IMR-90 (cell line): ENCODE results near the gene DSE. TPM values are rescaled to one million over a fixed set of nuclear protein-coding genes. Genes with fewer than 3 reads are reported as not detected.
A peak's percentile ranks its signal among the peaks of the same experiment; 100 is the strongest.

Experiments used
- ATAC-seq: fragments of 200-7000 bp; cut with Tn5 transposase; 2 replicates; pipeline ENCODE4 v1.9.1; 2020; ENCODE audit warnings: low read depth, mild to moderate bottlenecking, moderate library complexity
- BruUV-seq: library from RNA; stranded (reverse); fragments of 400-500 nt; replicated peaks from 2 replicates; lab custom pipeline; 2021; lab: Mats Ljungman, UMichigan
- CTCF ChIA-PET: fragments of 300-600 bp; formaldehyde crosslinking; extraction: SDS; loops from one replicate; lab custom pipeline; 2021; ENCODE audit warnings: antibody characterized with exemption; lab: Yijun Ruan, JAX
- POLR2A ChIA-PET: fragments of 300-600 bp; sonication (Branson Sonifier 250); formaldehyde crosslinking; loops from one replicate; lab custom pipeline; 2022; ENCODE audit warnings: antibody characterized with exemption; ENCODE audit not compliant: unreplicated experiment; lab: Charles Lee
- DNase-seq: peaks from one replicate; pipeline ENCODE4 v3.0.0; 2013
- H2AFZ ChIP-seq: replicated peaks from 2 replicates; pipeline ENCODE3; 2013; ENCODE audit warnings: low read length, mild to moderate bottlenecking; ENCODE audit not compliant: poor library complexity
- H2AK5ac ChIP-seq: 2 replicates; pipeline ENCODE4 v1.6.1; 2013; ENCODE audit warnings: low read depth, low read length, inconsistent platforms
- H2AK9ac ChIP-seq: replicated peaks from 2 replicates; pipeline ENCODE3; 2013; ENCODE audit warnings: mild to moderate bottlenecking, low read depth, low read length, moderate library complexity; ENCODE audit not compliant: poor library complexity
- H2BK120ac ChIP-seq: 2 replicates; pipeline ENCODE4 v1.6.1; 2013; ENCODE audit warnings: low read depth, low read length, inconsistent platforms
- H2BK15ac ChIP-seq: 3 replicates; pipeline ENCODE4 v1.6.1; 2013; ENCODE audit warnings: low read depth, low read length, inconsistent platforms
- H2BK20ac ChIP-seq: 2 replicates; pipeline ENCODE4 v1.6.1; 2013; ENCODE audit warnings: low read depth, mild to moderate bottlenecking, inconsistent platforms, low read length, moderate library complexity
- H2BK5ac ChIP-seq: 2 replicates; pipeline ENCODE4 v1.6.1; 2013; ENCODE audit warnings: mild to moderate bottlenecking, low read depth, low read length, inconsistent platforms; ENCODE audit not compliant: poor library complexity, severe bottlenecking
- H3K14ac ChIP-seq: replicated peaks from 2 replicates; pipeline ENCODE4 v1.6.1; 2013; ENCODE audit warnings: low read depth, low read length, inconsistent platforms
- H3K18ac ChIP-seq: 2 replicates; pipeline ENCODE4 v1.6.1; 2013; ENCODE audit warnings: low read depth, low read length, control low read depth
- H3K23ac ChIP-seq: 2 replicates; pipeline ENCODE4 v1.6.1; 2013; ENCODE audit warnings: low read depth, low read length, inconsistent platforms
- H3K27ac ChIP-seq: 2 replicates; pipeline ENCODE4 v1.5.1; 2013; ENCODE audit warnings: mild to moderate bottlenecking, control low read depth, low read length; ENCODE audit not compliant: insufficient read depth
- H3K27me3 ChIP-seq: 2 replicates; pipeline ENCODE4 v1.6.1; 2013; ENCODE audit warnings: low read length; ENCODE audit not compliant: control insufficient read depth, insufficient read depth
- H3K36me3 ChIP-seq: 2 replicates; pipeline ENCODE4 v1.6.1; 2013; ENCODE audit warnings: low read length, mixed read lengths; ENCODE audit not compliant: control insufficient read depth, insufficient read depth
- H3K4ac ChIP-seq: 2 replicates; pipeline ENCODE4 v1.6.1; 2013; ENCODE audit warnings: low read depth, low read length, inconsistent platforms
- H3K4me1 ChIP-seq: 2 replicates; pipeline ENCODE4 v1.6.1; 2013; ENCODE audit warnings: low read length, mixed read lengths; ENCODE audit not compliant: control insufficient read depth, insufficient read depth
- H3K4me2 ChIP-seq: 2 replicates; pipeline ENCODE4 v1.6.1; 2013; ENCODE audit warnings: low read depth, mild to moderate bottlenecking, control low read depth, low read length, moderate library complexity
- H3K4me3 ChIP-seq: 2 replicates; pipeline ENCODE4 v1.5.1; 2013; ENCODE audit warnings: low read depth, mild to moderate bottlenecking, control low read depth, low read length, moderate library complexity; ENCODE audit not compliant: insufficient read depth
- H3K56ac ChIP-seq: 2 replicates; pipeline ENCODE4 v1.6.1; 2013; ENCODE audit warnings: low read length, inconsistent platforms; ENCODE audit not compliant: insufficient read depth; ENCODE audit errors: extremely low read depth
- H3K79me1 ChIP-seq, 2 experiments: 2 replicates each; pipeline ENCODE4 v1.6.1; 2013; ENCODE audit warnings: low read length in 2 of 2, inconsistent platforms in 1 of 2, low read depth in 1 of 2
- H3K9ac ChIP-seq: 2 replicates; pipeline ENCODE4 v1.6.1; 2013; ENCODE audit warnings: low read depth, low read length, control low read depth
- H3K9me1 ChIP-seq: 2 replicates; pipeline ENCODE4 v1.6.1; 2013; ENCODE audit warnings: low read length, inconsistent platforms; ENCODE audit not compliant: insufficient read depth
- H3K9me3 ChIP-seq: 2 replicates; pipeline ENCODE4 v1.6.1; 2013; ENCODE audit warnings: low read length; ENCODE audit not compliant: control insufficient read depth, insufficient read depth
- H4K20me1 ChIP-seq: 2 replicates; pipeline ENCODE4 v1.6.1; 2013; ENCODE audit warnings: low read length, inconsistent platforms; ENCODE audit not compliant: insufficient read depth
- H4K5ac ChIP-seq: 2 replicates; pipeline ENCODE4 v1.6.1; 2013; ENCODE audit warnings: mild to moderate bottlenecking, low read depth, low read length, control low read depth
- H4K8ac ChIP-seq, 2 experiments: 2 replicates each; pipeline ENCODE4 v1.6.1; 2013; ENCODE audit warnings: low read depth in 2 of 2, low read length in 2 of 2, control low read depth in 1 of 2, inconsistent platforms in 1 of 2
- H4K91ac ChIP-seq: 2 replicates; pipeline ENCODE4 v1.6.1; 2013; ENCODE audit warnings: low read depth, low read length, inconsistent platforms; ENCODE audit not compliant: insufficient read depth
- BHLHE40 ChIP-seq: fragments of 150-350 bp; IDR thresholded peaks from 2 replicates; pipeline ENCODE4 v1.6.1; 2016; ENCODE audit warnings: mild to moderate bottlenecking, low read depth, low read length
- CEBPB ChIP-seq: IDR thresholded peaks from 2 replicates; pipeline ENCODE4 v1.6.1; 2012; ENCODE audit warnings: low read depth, low read length, improper control_type of control experiment
- CHD1 ChIP-seq: IDR thresholded peaks from 2 replicates; pipeline ENCODE4 v1.6.1; 2012; ENCODE audit warnings: low read depth, low read length, improper control_type of control experiment
- CTCF ChIP-seq: conservative IDR thresholded peaks from 2 replicates; pipeline ENCODE4 v1.5.1; 2012; ENCODE audit warnings: mild to moderate bottlenecking, low read depth, low read length, improper control_type of control experiment
- ELK1 ChIP-seq: fragments of 150-350 bp; IDR thresholded peaks from 2 replicates; pipeline ENCODE4 v1.6.1; 2016; ENCODE audit warnings: low read depth, mild to moderate bottlenecking, low read length, moderate library complexity, borderline replicate concordance
- MAZ ChIP-seq: IDR thresholded peaks from 2 replicates; pipeline ENCODE4 v1.6.1; 2012; ENCODE audit warnings: low read depth, mild to moderate bottlenecking, low read length, improper control_type of control experiment, moderate library complexity, borderline replicate concordance
- MXI1 ChIP-seq: IDR thresholded peaks from 2 replicates; pipeline ENCODE4 v1.6.1; 2012; ENCODE audit warnings: low read depth, mild to moderate bottlenecking, low read length, moderate library complexity, borderline replicate concordance
- NFE2L2 ChIP-seq: fragments of 150-350 bp; IDR thresholded peaks from 2 replicates; pipeline ENCODE4 v1.6.1; 2016; ENCODE audit warnings: low read depth, mild to moderate bottlenecking, low read length
- RAD21 ChIP-seq: IDR thresholded peaks from 2 replicates; pipeline ENCODE4 v1.6.1; 2012; ENCODE audit warnings: low read length, improper control_type of control experiment
- RFX5 ChIP-seq: IDR thresholded peaks from 2 replicates; pipeline ENCODE4 v1.8.0; 2012; ENCODE audit warnings: low read depth, mild to moderate bottlenecking, low read length, moderate library complexity
- SMC3 ChIP-seq: fragments of 150-350 bp; IDR thresholded peaks from 2 replicates; pipeline ENCODE4 v1.6.1; 2016; ENCODE audit warnings: low read depth, mild to moderate bottlenecking, antibody characterized with exemption, low read length, moderate library complexity
- WGBS, 2 experiments: methylation state at CpG; one replicate each; pipeline versions ENCODE4 v1.1.5 to v1.1.7; 2013; ENCODE audit warnings: missing lambda C conversion rate in 2 of 2; ENCODE audit not compliant: insufficient read length in 1 of 2; ENCODE audit errors: extremely low coverage in 2 of 2; 5-methylcytosine and 5-hydroxymethylcytosine counted together
- dilution Hi-C: fragments of 300-500 bp; cut with HindIII; formaldehyde crosslinking; loops from one replicate; pipeline ENCODE4 v1.14.3; 2018; ENCODE audit warnings: low sequenced_read_pairs; ENCODE audit not compliant: unreplicated experiment
- in situ Hi-C: fragments of 300-500 bp; cut with MboI; formaldehyde crosslinking; loops from 3 replicates; pipeline ENCODE4 v1.14.3; 2019; ENCODE audit warnings: low sequenced_read_pairs, inconsistent platforms, mixed read lengths
- intact Hi-C: fragments of 100-400 bp; cut with micrococcal nuclease; formaldehyde crosslinking; loops from 2 replicates; pipeline ENCODE4 v1.10.0; 2022
- polyA plus RNA-seq, 3 experiments: library from polyadenylated mRNA; depleted of rRNA; stranded (reverse); fragments of >200 nt; gene quantifications; 2 replicates each; pipeline ENCODE4 v1.2.3, GENCODE V29; 2012; ENCODE audit warnings: low replicate concordance in 1 of 3
- total RNA-seq: library from RNA; depleted of rRNA; stranded (reverse); fragments of >200 nt; gene quantifications from 2 replicates; pipeline ENCODE4 v1.2.3, GENCODE V29; 2012

The DSE gene
- total and polyA plus RNA-seq, 2 of the 4 experiments (the other 2 are of a cell fraction) = 48.0 to 154 TPM

DNA sequence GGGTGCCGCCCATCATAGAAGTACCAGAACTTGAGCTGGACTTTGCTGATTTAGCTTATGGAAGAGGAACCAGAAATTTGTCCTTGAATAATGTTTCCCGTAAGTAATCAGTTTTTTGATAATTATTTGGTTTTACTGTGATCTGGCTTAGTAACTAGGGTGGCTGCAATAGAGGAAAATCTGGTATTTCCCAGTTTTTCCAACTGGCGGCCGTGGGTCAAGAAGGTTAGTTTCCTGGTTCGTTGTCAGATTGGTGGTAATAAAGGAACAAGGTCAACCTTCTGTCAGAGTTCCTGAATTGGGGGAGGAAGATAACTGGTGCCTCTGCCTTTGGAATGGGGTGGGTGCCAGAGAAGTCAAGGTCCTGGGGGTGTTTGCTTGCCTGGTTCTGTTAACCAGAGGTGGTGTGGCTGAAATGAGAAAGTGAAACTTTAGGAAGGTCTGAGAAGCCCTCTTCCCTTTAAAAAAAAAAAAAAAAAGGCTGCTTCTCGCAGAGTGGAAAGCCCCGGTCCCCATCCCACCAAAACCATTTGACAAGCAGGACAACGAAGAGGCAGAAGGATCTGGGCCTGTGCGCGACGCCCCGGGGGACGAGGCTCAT is 90.7 kb downstream of the DSE start, which contains the start of gene CALHM6 (continued):
- TF ChIP-seq BHLHE40 = no peak

DNA sequence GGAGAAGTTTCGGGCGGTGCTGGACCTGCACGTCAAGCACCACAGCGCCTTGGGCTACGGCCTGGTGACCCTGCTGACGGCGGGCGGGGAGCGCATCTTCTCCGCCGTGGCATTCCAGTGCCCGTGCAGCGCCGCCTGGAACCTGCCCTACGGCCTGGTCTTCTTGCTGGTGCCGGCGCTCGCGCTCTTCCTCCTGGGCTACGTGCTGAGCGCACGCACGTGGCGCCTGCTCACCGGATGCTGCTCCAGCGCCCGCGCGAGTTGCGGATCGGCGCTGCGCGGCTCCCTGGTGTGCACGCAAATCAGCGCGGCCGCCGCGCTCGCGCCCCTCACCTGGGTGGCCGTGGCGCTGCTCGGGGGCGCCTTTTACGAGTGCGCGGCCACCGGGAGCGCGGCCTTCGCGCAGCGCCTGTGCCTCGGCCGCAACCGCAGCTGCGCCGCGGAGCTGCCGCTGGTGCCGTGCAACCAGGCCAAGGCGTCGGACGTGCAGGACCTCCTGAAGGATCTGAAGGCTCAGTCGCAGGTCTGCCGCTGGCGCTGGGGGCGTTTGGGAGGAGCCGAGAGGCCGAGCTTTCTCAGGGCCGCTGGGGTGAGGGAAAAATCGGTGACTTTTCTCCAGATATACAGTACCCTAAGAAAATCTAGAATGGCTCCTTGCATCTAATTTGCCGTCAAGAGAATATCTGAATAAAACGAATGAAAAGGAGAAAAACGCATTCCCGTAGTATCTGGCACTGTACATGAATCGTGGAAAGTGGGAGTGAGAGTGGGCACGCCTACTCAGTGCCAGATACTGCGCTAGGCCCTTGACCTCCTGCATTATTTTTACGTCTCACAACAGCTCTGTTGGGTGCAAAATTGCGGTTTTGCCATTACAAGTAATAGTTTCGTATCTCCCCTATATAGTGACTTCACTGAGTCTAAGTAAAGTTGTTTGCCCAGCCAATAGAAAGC is 91.5 kb downstream of the DSE start:
- no TSS peak for BruUV-seq
- CTCF ChIA-PET = no interaction called here
- Histone ChIP-seq H4K5ac (no peak overlapping the region), H3K4ac (peak overlapping the region; percentile 5; the same call in 1 of the 2 replicates), H2BK15ac (no peak overlapping the region), H2BK20ac (no peak overlapping the region), H3K23ac (0 out of 2 replicates have a peak overlapping the region, but pooled peaks have one; percentile 42), H3K79me1 (no peaks in the 10 kb centered on the region), H3K56ac (no peak overlapping the region), H2AK5ac (no peak overlapping the region), H3K9me1 (no peaks in the 10 kb centered on the region), H2BK120ac (peak overlapping the region; percentile 43; the same call in 1 of the 2 replicates), H3K18ac (peak overlapping the region; percentile 2; the same call in 1 of the 2 replicates), H3K27me3 (peaks cover 9% of the 10 kb centered on the region), H3K9me3 (0 out of 2 replicates have a peak, but pooled peaks cover 1% of the 10 kb centered on the region), H3K36me3 (no peaks in the 10 kb centered on the region), H3K4me2 (peak overlapping the region; percentile 60), H2BK5ac (no peak overlapping the region), H3K4me1 (no peaks in the 10 kb centered on the region; the same call in 1 of the 2 replicates), H4K8ac (peak overlapping the region; percentile 54 to 63; a peak in 2 of 4 replicates), H3K27ac (no peak overlapping the region), H4K20me1 (no peaks in the 10 kb centered on the region), H4K91ac (no peak overlapping the region), H3K9ac (no peak overlapping the region), H3K4me3 (peak overlapping the region; percentile 38), H2AFZ (peak overlapping the region; percentile 86), H3K14ac (peak overlapping the region; percentile 44; the same call in 1 of the 2 replicates), H2AK9ac (peak overlapping the region; percentile 25)
- dilution Hi-C loops (no loop called here), intact Hi-C loops (no loop called here), in situ Hi-C loops (no loop called here)
- ATAC-seq (peak; percentile 83), DNase-seq (peak; percentile 47)
- 9% methylated on average over 28 of the region's 84 CpGs; no CpG with 5 or more reads in 1 of the 2 experiments for WGBS, 2 experiments
- POLR2A ChIA-PET = no interaction called here
- TF ChIP-seq MAZ (no peak), CHD1 (no peak), ELK1 (no peak), NFE2L2 (no peak), MXI1 (no peak), RAD21 (no peak), BHLHE40 (no peak), SMC3 (no peak), CEBPB (no peak), CTCF (no peak), RFX5 (no peak)
